ENCODE measurements around the gene SEMA3C. TPM values are rescaled to one million over a fixed set of nuclear protein-coding genes. Genes with fewer than 3 reads are reported as not detected.

SEMA3C gene
- total and polyA plus RNA-seq, 8 donors = 4.5 to 344 (median 68.7) TPM

- Histone ChIP-seq H3K4me3 (no peak overlapping the region), H3K27me3 (no peaks in the 10 kb centered on the region), H3K36me3 (no peaks in the 10 kb centered on the region), H3K4me1 (peaks cover 6 to 18% (median 13%) of the 10 kb centered on the region in 4 donors), H3K27ac (no peak overlapping the region), H3K9me3 (no peaks in the 10 kb centered on the region)
- 72 to 85% (median 76%) methylated on average over 3 of the region's 3 CpGs for WGBS, 5 donors
- DNase-seq = no peak
- TF ChIP-seq CTCF (IDR thresholded peaks at IDR 0.05) (no peak), POLR2AphosphoS5 (IDR thresholded peaks at IDR 0.05) (no peak), EP300 (IDR thresholded peaks at IDR 0.05) (no peak), POLR2A (IDR thresholded peaks at IDR 0.05) (no peak)
- intact Hi-C loops (cut with DNase I; ENCODE audit: low total_unique reads) = no loop called here
These were observed 18.5 kb upstream of the SEMA3C start for GRCh38 chr7:80937336-80937735.

GRCh38 chr7:80935991-80936780 lies 17.3 kb upstream of the SEMA3C start:
- intact Hi-C loops (cut with DNase I; ENCODE audit: low total_unique reads) = no loop called here
- WGBS, 5 donors = 91 to 96% (median 94%) methylated on average over 5 of the region's 5 CpGs
- Histone ChIP-seq H3K27me3 (no peaks in the 10 kb centered on the region), H3K4me1 (peaks cover 0 to 6% (median 3%) of the 10 kb centered on the region in 4 donors), H3K36me3 (no peaks in the 10 kb centered on the region), H3K27ac (no peak overlapping the region), H3K9me3 (no peaks in the 10 kb centered on the region), H3K4me3 (no peak overlapping the region)
- DNase-seq = no peak
- TF ChIP-seq POLR2AphosphoS5 (IDR thresholded peaks at IDR 0.05) (no peak), CTCF (IDR thresholded peaks at IDR 0.05) (no peak), EP300 (IDR thresholded peaks at IDR 0.05) (no peak), POLR2A (IDR thresholded peaks at IDR 0.05) (no peak)

- H3K4me1 ChIP-seq = no peaks in the 10 kb centered on the region
- intact Hi-C loops (cut with DNase I; ENCODE audit: low total_unique reads) = no loop called here
- DNase-seq = no peak
- no peak overlapping the region for H3K27ac ChIP-seq
- TF ChIP-seq POLR2AphosphoS5 (IDR thresholded peaks at IDR 0.05) (no peak), CTCF (IDR thresholded peaks at IDR 0.05) (no peak), POLR2A (IDR thresholded peaks at IDR 0.05) (no peak), EP300 (IDR thresholded peaks at IDR 0.05) (no peak)
- no peaks in the 10 kb centered on the region for H3K27me3 ChIP-seq
- 86 to 96% (median 87%) methylated on average over 1 of the region's 1 CpG for WGBS, 5 donors
- H3K9me3 ChIP-seq = no peaks in the 10 kb centered on the region
- no peaks in the 10 kb centered on the region for H3K36me3 ChIP-seq
- no peak overlapping the region for H3K4me3 ChIP-seq
These were observed 15.5 kb upstream of the SEMA3C start for GRCh38 chr7:80934321-80934720.

GRCh38 chr7:80932536-80932935 lies 13.7 kb upstream of the SEMA3C start:
- intact Hi-C loops (cut with DNase I; ENCODE audit: low total_unique reads) = no loop called here
- no peaks in the 10 kb centered on the region for H3K27me3 ChIP-seq
- H3K9me3 ChIP-seq = no peaks in the 10 kb centered on the region
- no peaks in the 10 kb centered on the region for H3K4me1 ChIP-seq
- no peak for TF ChIP-seq EP300 (IDR thresholded peaks at IDR 0.05)
- no peak for TF ChIP-seq POLR2A (IDR thresholded peaks at IDR 0.05)
- TF ChIP-seq POLR2AphosphoS5 (IDR thresholded peaks at IDR 0.05) = no peak
- no peak for TF ChIP-seq CTCF (IDR thresholded peaks at IDR 0.05)
- H3K4me3 ChIP-seq = no peak overlapping the region
- H3K36me3 ChIP-seq = no peaks in the 10 kb centered on the region
- DNase-seq = no peak
- H3K27ac ChIP-seq = no peak overlapping the region

Data from stomach (tissue), 9 donors.